Peyer's patch (tissue), 4 donors: ENCODE data around the gene MDFIC. TPM values are rescaled to one million over a fixed set of nuclear protein-coding genes. Genes with fewer than 3 reads are reported as not detected.
A peak's percentile ranks its signal among the peaks of the same experiment; 100 is the strongest.

Experiments
- DNase-seq, 3 donors: peaks; one replicate each; pipeline ENCODE4 v3.0.0-alpha.2; 2017 to 2019
- H3K27ac ChIP-seq, 4 donors: fragments of 200-600 bp; sonication (generic); one replicate each; pipeline ENCODE4 v1.5.1; 2016 to 2019
- H3K27me3 ChIP-seq, 2 donors: fragments of 200-600 bp; sonication (generic); one replicate each; pipeline ENCODE4 v1.5.1; 2019
- H3K36me3 ChIP-seq, 3 donors: fragments of 200-600 bp; sonication (generic); one replicate each; pipeline ENCODE4 v1.5.1; 2016 to 2019
- H3K4me1 ChIP-seq, 4 donors: fragments of 200-600 bp; sonication (generic); one replicate each; pipeline ENCODE4 v1.5.1; 2016 to 2019
- H3K4me3 ChIP-seq, 4 donors: fragments of 200-600 bp; sonication (generic); 1 replicate in 3 of 4; 2 replicates in 1 of 4; pipeline ENCODE4 v1.5.1; 2016 to 2019; ENCODE audit warnings: mild to moderate bottlenecking in 1 of 4
- H3K9me3 ChIP-seq, 4 donors: fragments of 200-600 bp; sonication (generic); one replicate each; pipeline ENCODE4 v1.5.1; 2016 to 2019; ENCODE audit warnings: mild to moderate bottlenecking in 1 of 4
- POLR2A ChIP-seq, 2 donors: fragments of 450-650 bp; IDR thresholded peaks; one replicate each; pipeline ENCODE4 v1.5.1; 2017; ENCODE audit warnings: antibody characterized with exemption in 2 of 2, mild to moderate bottlenecking in 2 of 2, moderate library complexity in 2 of 2
- total RNA-seq, 4 donors: library from RNA; depleted of rRNA; stranded (reverse); fragments of >200 nt; gene quantifications; one replicate each; pipeline ENCODE4 v1.1.0, GENCODE V29; 2016
- TF ChIP-seq, protein P1 (sequence below), 6 experiments: fragments of 450-650 bp in 4 of 6; fragments of 200-600 bp in 2 of 6; sonication (generic) in 1 of 6; IDR thresholded peaks; one replicate each; pipeline ENCODE4 v1.5.1; 2017 to 2019; ENCODE audit warnings: antibody characterized with exemption in 6 of 6, mild to moderate bottlenecking in 3 of 6, moderate library complexity in 1 of 6

MDFIC gene
- total RNA-seq, 4 donors from 2014 or later = 4.3 to 36.3 (median 9.0) TPM

DNA sequence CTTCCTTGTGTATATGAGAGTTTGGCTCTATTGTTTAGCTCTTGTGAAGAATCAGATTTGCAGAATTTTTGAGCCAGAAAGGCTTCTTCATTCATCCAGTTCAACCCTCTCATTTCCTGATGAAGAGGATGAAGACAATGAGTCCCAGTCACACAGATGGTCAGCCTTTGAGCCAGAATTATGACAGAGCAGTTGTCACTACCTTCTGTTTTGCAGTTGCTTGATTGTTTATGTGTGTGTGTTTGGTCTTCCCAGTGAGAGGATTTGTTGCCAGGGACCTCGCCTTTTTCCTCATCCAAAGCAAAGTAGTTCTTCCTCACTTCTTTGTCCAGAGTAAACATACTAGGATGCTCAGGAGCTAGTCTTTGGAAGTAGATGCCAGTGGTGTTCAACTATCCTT, 15.6 kb downstream of the MDFIC start:
- Histone ChIP-seq H3K4me1 (peaks cover 0 to 4% (median 1%) of the 10 kb centered on the region in 4 donors), H3K36me3 (no peaks in the 10 kb centered on the region), H3K9me3 (no peaks in the 10 kb centered on the region), H3K27ac (no peak overlapping the region), H3K4me3 (no peak overlapping the region), H3K27me3 (no peaks in the 10 kb centered on the region)
- no peak for TF ChIP-seq POLR2A (IDR thresholded peaks at IDR 0.05)
- TF ChIP-seq, protein P1, sequence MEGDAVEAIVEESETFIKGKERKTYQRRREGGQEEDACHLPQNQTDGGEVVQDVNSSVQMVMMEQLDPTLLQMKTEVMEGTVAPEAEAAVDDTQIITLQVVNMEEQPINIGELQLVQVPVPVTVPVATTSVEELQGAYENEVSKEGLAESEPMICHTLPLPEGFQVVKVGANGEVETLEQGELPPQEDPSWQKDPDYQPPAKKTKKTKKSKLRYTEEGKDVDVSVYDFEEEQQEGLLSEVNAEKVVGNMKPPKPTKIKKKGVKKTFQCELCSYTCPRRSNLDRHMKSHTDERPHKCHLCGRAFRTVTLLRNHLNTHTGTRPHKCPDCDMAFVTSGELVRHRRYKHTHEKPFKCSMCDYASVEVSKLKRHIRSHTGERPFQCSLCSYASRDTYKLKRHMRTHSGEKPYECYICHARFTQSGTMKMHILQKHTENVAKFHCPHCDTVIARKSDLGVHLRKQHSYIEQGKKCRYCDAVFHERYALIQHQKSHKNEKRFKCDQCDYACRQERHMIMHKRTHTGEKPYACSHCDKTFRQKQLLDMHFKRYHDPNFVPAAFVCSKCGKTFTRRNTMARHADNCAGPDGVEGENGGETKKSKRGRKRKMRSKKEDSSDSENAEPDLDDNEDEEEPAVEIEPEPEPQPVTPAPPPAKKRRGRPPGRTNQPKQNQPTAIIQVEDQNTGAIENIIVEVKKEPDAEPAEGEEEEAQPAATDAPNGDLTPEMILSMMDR (IDR thresholded peaks at IDR 0.05) = no peak
- DNase-seq = no peak

DNA sequence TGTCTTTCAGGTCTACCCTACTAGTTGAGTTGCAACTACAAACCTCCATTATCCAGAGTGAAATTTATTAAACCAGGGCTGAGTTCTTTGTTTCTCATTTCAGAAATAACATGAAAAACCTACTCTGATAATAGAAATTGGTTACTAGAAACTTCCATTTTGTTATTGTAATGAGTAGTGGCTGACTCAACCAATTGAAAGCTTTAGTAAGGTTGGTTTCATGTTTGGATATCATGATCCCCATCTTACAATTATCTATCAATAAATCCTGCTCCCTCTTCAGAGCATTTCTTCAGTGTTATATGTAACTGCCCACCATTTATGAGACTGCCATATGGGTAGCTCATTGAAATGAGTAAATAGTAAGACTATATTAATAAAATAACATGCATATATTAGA, 16.9 kb downstream of the MDFIC start:
- H3K27ac ChIP-seq = no peak overlapping the region
- no peaks in the 10 kb centered on the region for H3K27me3 ChIP-seq
- DNase-seq = no peak
- TF ChIP-seq POLR2A (IDR thresholded peaks at IDR 0.05) = no peak
- TF ChIP-seq, protein P1 (IDR thresholded peaks at IDR 0.05) = no peak
- H3K4me3 ChIP-seq = no peak overlapping the region
- no peaks in the 10 kb centered on the region for H3K9me3 ChIP-seq
- H3K36me3 ChIP-seq = no peaks in the 10 kb centered on the region
- H3K4me1 ChIP-seq = peaks cover 0 to 5% (median 0%) of the 10 kb centered on the region in 4 donors

DNA sequence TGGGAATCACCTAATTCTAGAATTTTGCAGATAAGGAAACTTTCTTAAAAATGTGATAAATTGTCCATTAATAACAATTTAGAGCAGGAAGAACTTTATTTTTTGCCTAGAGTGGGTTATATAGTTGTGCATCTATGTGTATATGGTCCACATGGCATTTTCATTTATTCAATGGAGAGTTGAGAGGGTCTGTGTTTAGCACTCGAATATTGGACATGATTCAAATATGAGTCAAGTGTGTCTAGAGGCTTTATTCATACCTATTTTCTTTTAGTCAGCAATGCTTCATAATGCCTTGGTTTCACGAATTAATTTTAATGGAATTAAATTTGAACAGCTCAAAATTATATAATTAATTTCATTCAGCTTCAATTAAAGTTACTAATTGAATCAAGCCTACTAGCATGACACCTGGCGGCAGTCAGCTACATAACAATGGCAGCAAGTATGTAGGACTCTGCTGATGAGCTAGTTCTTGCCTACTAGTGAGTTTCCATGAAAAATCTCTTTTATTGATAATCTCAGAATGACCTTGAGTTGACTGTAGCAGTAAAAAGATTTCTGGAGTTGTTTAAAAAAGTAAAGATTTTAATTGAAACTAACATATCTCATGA, 17.7 kb downstream of the MDFIC start:
- Histone ChIP-seq H3K36me3 (no peaks in the 10 kb centered on the region), H3K27ac (no peak overlapping the region), H3K27me3 (no peaks in the 10 kb centered on the region), H3K4me3 (no peak overlapping the region), H3K9me3 (no peaks in the 10 kb centered on the region), H3K4me1 (peaks cover 0 to 5% (median 0%) of the 10 kb centered on the region in 4 donors)
- TF ChIP-seq, protein P1 (IDR thresholded peaks at IDR 0.05) = peak in 1 of 6 experiments; percentile 6
- TF ChIP-seq POLR2A (IDR thresholded peaks at IDR 0.05) = no peak
- DNase-seq = no peak

DNA sequence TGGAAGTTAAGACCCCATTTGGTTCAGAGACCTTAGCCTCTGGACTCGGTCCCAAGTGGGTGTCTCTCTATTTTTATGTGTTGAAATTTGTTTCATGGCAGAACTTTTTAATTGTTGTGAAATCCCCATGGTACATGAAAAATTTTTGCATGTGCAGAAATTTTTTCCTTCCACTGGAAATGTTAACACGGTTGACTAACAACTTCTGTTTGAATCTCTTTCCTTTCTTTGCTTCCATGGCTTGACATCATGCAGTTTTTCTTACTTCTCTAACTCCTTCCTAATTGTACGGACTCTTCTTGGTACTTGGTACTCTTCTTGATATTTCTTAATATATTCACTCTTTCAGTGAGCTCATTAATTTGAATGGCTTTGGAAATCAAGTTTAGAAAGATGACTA, 18.3 kb downstream of the MDFIC start:
- Histone ChIP-seq H3K36me3 (no peaks in the 10 kb centered on the region), H3K27me3 (no peaks in the 10 kb centered on the region), H3K27ac (no peak overlapping the region), H3K9me3 (no peaks in the 10 kb centered on the region), H3K4me1 (peaks cover 0 to 5% (median 0%) of the 10 kb centered on the region in 4 donors), H3K4me3 (no peak overlapping the region)
- DNase-seq = no peak
- TF ChIP-seq, protein P1 (IDR thresholded peaks at IDR 0.05) = no peak
- TF ChIP-seq POLR2A (IDR thresholded peaks at IDR 0.05) = no peak

DNA sequence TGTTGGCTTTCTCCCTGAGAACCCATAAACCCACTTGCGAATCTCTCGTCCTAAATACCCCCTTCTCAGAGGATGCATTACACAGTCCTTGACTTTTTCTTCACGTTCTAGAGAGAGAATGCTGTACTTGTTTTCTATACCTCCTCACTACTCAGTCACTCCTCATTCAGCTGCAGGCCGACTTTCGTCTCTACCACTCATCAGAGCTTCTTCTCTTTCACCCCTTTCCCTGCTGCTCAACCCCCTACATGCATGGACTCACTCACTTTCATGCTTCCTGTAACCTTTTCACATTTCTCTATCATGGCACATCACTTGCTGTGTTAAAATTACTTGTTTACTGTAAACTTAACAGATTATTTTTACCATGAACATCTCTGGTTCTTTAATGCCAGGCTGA, 19.8 kb downstream of the MDFIC start:
- Histone ChIP-seq H3K27ac (no peak overlapping the region), H3K27me3 (no peaks in the 10 kb centered on the region), H3K36me3 (no peaks in the 10 kb centered on the region), H3K9me3 (no peaks in the 10 kb centered on the region), H3K4me1 (peaks cover 0 to 5% (median 0%) of the 10 kb centered on the region in 4 donors), H3K4me3 (no peak overlapping the region)
- DNase-seq = no peak
- no peak for TF ChIP-seq POLR2A (IDR thresholded peaks at IDR 0.05)
- TF ChIP-seq, protein P1 (IDR thresholded peaks at IDR 0.05) = no peak
